T-cell (primary cell): ENCODE results near the gene HABP2. TPM values are rescaled to one million over a fixed set of nuclear protein-coding genes. Genes with fewer than 3 reads are reported as not detected.

Experiments
- ATAC-seq, 4 experiments: fragments of 200-7000 bp in 3 of 4; fragments of 150-1000 bp in 1 of 4; cut with Tn5 transposase; replicated peaks in 1 of 4; 1 replicate in 3 of 4; 2 replicates in 1 of 4; pipeline ENCODE4 v1.10.0; 2021; ENCODE audit warnings: moderate library complexity in 3 of 4, mild to moderate bottlenecking in 2 of 4, moderate number of reproducible peaks in 1 of 4
- CTCF ChIA-PET, 2 donors: fragments of 300-600 bp; sonication (Branson Sonifier 250); formaldehyde crosslinking; loops; one replicate each; lab custom pipeline; 2022; ENCODE audit warnings: antibody characterized with exemption in 2 of 2; lab: Charles Lee
- POLR2A ChIA-PET, 2 donors: fragments of 300-600 bp; sonication (Branson Sonifier 250); formaldehyde crosslinking; loops; one replicate each; lab custom pipeline; 2022; ENCODE audit warnings: antibody characterized with exemption in 2 of 2; lab: Charles Lee
- DNase-seq, 35 experiments: peaks; one replicate each; pipeline versions ENCODE4 v3.0.0 to v3.0.0-alpha.2; 2013 to 2023
- H3K27ac ChIP-seq: one replicate; pipeline ENCODE4 v1.5.1; 2013; ENCODE audit warnings: low read length
- H3K27me3 ChIP-seq, 2 experiments: replicated peaks in 1 of 2; 1 replicate in 1 of 2; 2 replicates in 1 of 2; pipeline versions ENCODE4 v1.6.1 to v1.7.0; 2013; ENCODE audit warnings: low read length in 1 of 2, mixed read lengths in 1 of 2; ENCODE audit not compliant: control insufficient read depth in 2 of 2, insufficient read depth in 2 of 2; ENCODE audit errors: extremely low read depth in 1 of 2
- H3K36me3 ChIP-seq, 2 donors: 1 replicate in 1 of 2; 2 replicates in 1 of 2; pipeline versions ENCODE4 v1.6.1 to v1.7.0; 2013; ENCODE audit warnings: low read length in 1 of 2; ENCODE audit not compliant: control insufficient read depth in 2 of 2, insufficient read depth in 1 of 2; ENCODE audit errors: extremely low read depth in 1 of 2
- H3K4me1 ChIP-seq, 2 experiments: 1 replicate in 1 of 2; 2 replicates in 1 of 2; pipeline versions ENCODE4 v1.6.1 to v1.7.0; 2013; ENCODE audit warnings: low read length in 2 of 2, mixed read lengths in 1 of 2; ENCODE audit not compliant: insufficient read depth in 2 of 2, control insufficient read depth in 1 of 2; ENCODE audit errors: extremely low read depth in 1 of 2
- H3K4me3 ChIP-seq, 2 donors: 1 replicate in 1 of 2; 2 replicates in 1 of 2; pipeline versions ENCODE4 v1.5.1 to v1.7.0; 2013; ENCODE audit warnings: mild to moderate bottlenecking in 2 of 2, low read length in 1 of 2, moderate library complexity in 1 of 2; ENCODE audit not compliant: control insufficient read depth in 1 of 2; ENCODE audit errors: extremely low read depth in 1 of 2
- H3K9me3 ChIP-seq: 2 replicates; pipeline ENCODE4 v1.7.0; 2013
- H3K27ac Mint-ChIP-seq, 2 donors: one replicate each; pipeline ENCODE4 v1.8.0; 2020 to 2021; ENCODE audit warnings: mild to moderate bottlenecking in 2 of 2, mixed read lengths in 2 of 2
- H3K27me3 Mint-ChIP-seq, 2 donors: one replicate each; pipeline ENCODE4 v1.8.0; 2021 to 2022; ENCODE audit warnings: mixed read lengths in 2 of 2
- H3K36me3 Mint-ChIP-seq: one replicate; pipeline ENCODE4 v1.8.0; 2021; ENCODE audit warnings: mixed read lengths
- H3K4me1 Mint-ChIP-seq, 3 donors: one replicate each; pipeline ENCODE4 v1.8.0; 2020 to 2022; ENCODE audit warnings: mixed read lengths in 3 of 3, mild to moderate bottlenecking in 1 of 3
- H3K4me3 Mint-ChIP-seq, 3 donors: one replicate each; pipeline ENCODE4 v1.8.0; 2020 to 2022; ENCODE audit warnings: mild to moderate bottlenecking in 3 of 3, mixed read lengths in 3 of 3, moderate library complexity in 3 of 3
- H3K9me3 Mint-ChIP-seq, 3 donors: one replicate each; pipeline ENCODE4 v1.8.0; 2020 to 2022; ENCODE audit warnings: mixed read lengths in 3 of 3
- WGBS: methylation state at CpG from one replicate; pipeline ENCODE4 v1.1.5; 2013; ENCODE audit warnings: missing lambda C conversion rate; ENCODE audit not compliant: insufficient coverage; 5-methylcytosine and 5-hydroxymethylcytosine counted together
- total RNA-seq, 35 experiments: library from RNA in 6 of 35; stranded (reverse) in 6 of 35; fragments of 120-200 nt in 1 of 35; gene quantifications; one replicate each; pipeline versions ENCODE4 v1.2.1 to v1.2.4 and lab custom pipeline; 2013 to 2026

Gene HABP2
- total RNA-seq, 5 donors from 2014 or later (not counting 1 experiment from before 2014, with no cell fraction given): 0.13 to 0.28 (median 0.20) TPM; not detected in 2

DNA sequence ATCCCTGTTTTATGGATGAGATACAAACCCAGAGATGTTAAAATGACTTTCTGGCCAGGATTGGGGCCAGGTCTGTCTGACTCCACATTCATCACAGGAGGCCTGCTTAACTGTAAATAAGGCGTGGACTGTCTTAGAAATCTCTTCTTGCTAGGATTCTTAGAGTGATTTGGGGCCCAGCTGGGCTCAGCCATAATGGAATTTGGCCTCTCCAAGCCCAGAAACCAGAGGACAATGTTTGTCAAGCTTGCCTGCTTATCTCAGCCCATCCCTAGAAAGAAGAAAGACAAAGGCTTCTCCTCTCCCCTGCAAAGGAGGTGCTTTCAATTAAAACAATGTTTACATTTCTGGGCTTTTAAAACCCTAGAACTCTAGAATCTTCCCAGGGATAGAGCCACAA, 2.9 kb downstream of the HABP2 start:
- Histone ChIP-seq H3K4me3 (no peak overlapping the region), H3K36me3 (no peaks in the 10 kb centered on the region), H3K4me1 (peaks cover 0 to 2% of the 10 kb centered on the region in 2 experiments), H3K27ac (no peak overlapping the region), H3K27me3 (peaks cover 0 to 24% of the 10 kb centered on the region in 2 experiments), H3K9me3 (no peaks in the 10 kb centered on the region)
- WGBS: 67% methylated on average over 1 of the region's 1 CpG
- no peak for ATAC-seq
- CTCF ChIA-PET: no interaction called here
- Mint-ChIP-seq H3K9me3 (no peaks in the 10 kb centered on the region), H3K4me1 (peaks cover 0 to 7% (median 4%) of the 10 kb centered on the region in 3 donors), H3K36me3 (no peaks in the 10 kb centered on the region), H3K27me3 (peaks cover 15 to 34% of the 10 kb centered on the region in 2 donors), H3K27ac (no peak overlapping the region), H3K4me3 (no peak overlapping the region)
- POLR2A ChIA-PET: no interaction called here
- DNase-seq: no peak

DNA sequence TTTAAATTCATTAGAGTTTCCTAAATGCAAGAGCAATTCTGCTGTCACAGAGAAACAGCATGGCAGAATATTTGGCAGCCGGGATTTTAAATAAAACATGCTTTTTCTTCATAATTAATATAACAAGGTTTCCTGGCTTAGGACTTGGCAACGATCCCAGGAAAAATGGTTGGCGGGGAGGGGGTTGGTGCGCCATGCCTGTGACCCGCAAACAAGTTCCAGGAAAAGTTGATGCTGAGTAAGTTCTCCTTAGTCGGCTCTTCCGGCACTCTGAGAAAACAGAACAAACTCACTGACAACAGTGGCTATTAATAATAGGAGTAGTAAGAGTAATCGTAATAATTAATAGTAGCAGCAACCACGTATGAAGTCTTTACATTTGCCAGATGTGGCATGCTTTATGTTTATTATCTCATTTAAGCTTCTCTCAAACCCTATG, 4.6 kb downstream of the HABP2 start:
- Histone ChIP-seq H3K27me3 (peaks cover 0 to 20% of the 10 kb centered on the region in 2 experiments), H3K4me1 (peaks cover 0 to 2% of the 10 kb centered on the region in 2 experiments), H3K36me3 (no peaks in the 10 kb centered on the region), H3K4me3 (no peak overlapping the region), H3K27ac (no peak overlapping the region), H3K9me3 (no peaks in the 10 kb centered on the region)
- DNase-seq (no peak), ATAC-seq (no peak)
- CTCF ChIA-PET: interaction anchor here in 1 of 2 donors (0.5 kb wide), 1 partner anchor 1380 kb away, joined by 3 read pairs; the partner anchor contains the start of gene TRUB1
- Mint-ChIP-seq H3K4me1 (peaks cover 0 to 7% (median 4%) of the 10 kb centered on the region in 3 donors), H3K4me3 (no peak overlapping the region), H3K9me3 (no peaks in the 10 kb centered on the region), H3K36me3 (no peaks in the 10 kb centered on the region), H3K27ac (no peak overlapping the region), H3K27me3 (peaks cover 15 to 32% of the 10 kb centered on the region in 2 donors)
- WGBS: 30% methylated on average over 2 of the region's 9 CpGs
- POLR2A ChIA-PET: no interaction called here

DNA sequence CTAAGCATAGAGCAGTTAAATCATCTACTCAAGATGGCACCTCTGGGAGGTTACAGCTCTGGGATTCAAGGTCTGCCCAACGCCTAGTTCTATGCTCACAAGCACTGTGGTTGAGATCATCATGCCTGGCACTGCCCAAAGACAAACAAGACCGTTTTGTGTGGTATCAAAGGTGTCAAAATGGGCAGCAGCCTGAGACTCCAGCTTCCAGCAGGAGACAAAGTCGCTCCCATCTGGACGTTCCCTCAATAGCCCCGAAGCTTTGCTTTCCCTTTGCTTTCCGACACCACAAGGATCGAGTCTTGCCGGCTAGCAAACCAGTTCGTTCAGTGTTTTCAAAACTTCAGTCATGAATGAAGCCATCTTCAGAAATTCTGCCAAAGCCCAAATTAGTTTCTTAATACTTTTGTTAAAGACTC, 5.1 kb downstream of the HABP2 start:
- Histone ChIP-seq H3K4me3 (peak overlapping the region in 1 of 2 donors; percentile 7), H3K9me3 (no peaks in the 10 kb centered on the region), H3K27me3 (peaks cover 0 to 20% of the 10 kb centered on the region in 2 experiments), H3K27ac (no peak overlapping the region), H3K4me1 (peaks cover 0 to 2% of the 10 kb centered on the region in 2 experiments), H3K36me3 (no peaks in the 10 kb centered on the region)
- H3K4me1 Mint-ChIP-seq: peaks cover 0 to 7% (median 4%) of the 10 kb centered on the region in 3 donors
- H3K4me3 Mint-ChIP-seq: no peak overlapping the region
- ChIA-PET CTCF (no interaction called here), POLR2A (no interaction called here)
- H3K9me3 Mint-ChIP-seq: no peaks in the 10 kb centered on the region
- H3K27me3 Mint-ChIP-seq: peaks cover 15 to 32% of the 10 kb centered on the region in 2 donors
- H3K36me3 Mint-ChIP-seq: no peaks in the 10 kb centered on the region
- DNase-seq (no peak), ATAC-seq (no peak)
- no peak overlapping the region for H3K27ac Mint-ChIP-seq
- 40% methylated on average over 8 of the region's 9 CpGs for WGBS

DNA sequence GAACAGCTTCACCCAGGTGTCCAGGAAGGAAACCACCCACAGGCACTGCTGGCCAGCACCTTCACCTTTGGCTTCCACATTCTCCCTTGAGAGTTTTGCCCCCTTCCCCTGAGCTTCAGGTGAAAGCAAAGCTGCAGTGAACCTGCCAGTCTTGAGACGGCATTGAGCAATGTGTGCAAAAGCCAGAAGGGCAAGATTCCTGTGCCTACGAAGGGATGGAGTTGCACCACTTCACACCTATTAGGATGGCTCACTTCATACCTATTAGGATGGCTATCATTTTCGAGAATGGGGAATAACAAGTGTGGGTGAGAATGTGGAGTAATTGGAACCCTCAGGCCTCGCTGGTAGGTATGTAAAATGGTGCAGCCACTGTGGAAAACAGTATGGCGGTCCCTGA, 7.2 kb downstream of the HABP2 start:
- peaks cover 0 to 8% of the 10 kb centered on the region in 2 experiments for H3K4me1 ChIP-seq
- Mint-ChIP-seq H3K27ac (no peak overlapping the region), H3K36me3 (no peaks in the 10 kb centered on the region), H3K9me3 (no peaks in the 10 kb centered on the region), H3K27me3 (peaks cover 11 to 22% of the 10 kb centered on the region in 2 donors), H3K4me1 (peaks cover 6 to 10% (median 10%) of the 10 kb centered on the region in 3 donors), H3K4me3 (no peak overlapping the region)
- ATAC-seq: no peak
- ChIA-PET POLR2A (no interaction called here), CTCF (no interaction called here)
- DNase-seq: no peak
- H3K4me3 ChIP-seq: no peak overlapping the region
- no CpG with 5 or more reads among the region's 5 CpGs for WGBS
- H3K36me3 ChIP-seq: no peaks in the 10 kb centered on the region
- no peak overlapping the region for H3K27ac ChIP-seq
- peaks cover 0 to 20% of the 10 kb centered on the region in 2 experiments for H3K27me3 ChIP-seq
- H3K9me3 ChIP-seq: no peaks in the 10 kb centered on the region

DNA sequence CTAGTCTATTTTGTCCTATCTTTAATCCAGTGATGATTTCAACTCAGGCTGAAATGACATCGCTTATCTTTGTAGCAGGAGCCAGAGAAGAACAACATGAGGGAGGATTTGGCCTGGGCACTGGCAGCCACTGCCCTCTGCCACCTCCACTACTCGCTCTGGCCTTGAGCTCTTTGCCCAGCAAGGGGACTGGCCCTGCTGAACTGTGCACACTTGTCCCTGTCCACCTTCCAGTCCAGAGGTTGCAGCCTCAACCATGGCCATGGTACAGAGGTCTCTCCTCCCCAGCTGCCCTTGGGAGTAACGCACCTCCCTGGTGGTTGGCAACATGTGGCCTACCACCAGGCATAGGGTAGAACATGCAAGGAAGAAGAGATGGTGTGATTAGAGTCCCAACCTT, 8.4 kb downstream of the HABP2 start:
- H3K27me3 Mint-ChIP-seq: peaks cover 11 to 22% of the 10 kb centered on the region in 2 donors

DNA sequence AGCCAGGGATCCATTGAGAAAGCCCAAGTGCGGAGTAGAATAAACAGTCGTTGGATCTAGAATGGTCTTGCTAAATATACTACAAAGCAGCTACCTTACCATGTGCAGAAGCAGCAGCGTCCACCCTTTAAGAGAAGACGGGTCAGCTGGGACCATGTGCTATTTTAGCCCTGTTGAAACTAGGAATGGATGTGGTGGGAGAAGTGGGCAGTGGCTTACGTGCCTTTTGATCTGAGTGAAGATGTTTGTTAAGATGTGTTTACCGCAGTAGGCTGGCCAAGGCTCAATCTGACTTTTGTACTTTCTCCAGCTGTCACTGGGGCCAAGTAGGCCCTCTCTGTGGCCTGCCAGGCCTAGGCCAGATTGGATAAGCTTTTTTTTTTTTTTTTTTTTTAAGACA, 9.2 kb downstream of the HABP2 start:
- Mint-ChIP-seq H3K4me1 (peaks cover 6 to 10% (median 10%) of the 10 kb centered on the region in 3 donors), H3K27ac (no peak overlapping the region), H3K36me3 (no peaks in the 10 kb centered on the region), H3K27me3 (peaks cover 8 to 18% of the 10 kb centered on the region in 2 donors), H3K4me3 (no peak overlapping the region), H3K9me3 (no peaks in the 10 kb centered on the region)
- ChIA-PET POLR2A (interaction anchor here in 1 of 2 donors (0.5 kb wide), 1 partner anchor 555 kb away, joined by 3 read pairs; no protein-coding TSS in a partner anchor), CTCF (interaction anchor here in 1 of 2 donors (0.6 to 1.0 kb wide), 4 partner anchors 21 to 170 kb away, joined by 3 to 10 read pairs (median 6); no protein-coding TSS in a partner anchor)
- H3K4me1 ChIP-seq: peaks cover 0 to 8% of the 10 kb centered on the region in 2 experiments
- H3K27me3 ChIP-seq: peaks cover 0 to 16% of the 10 kb centered on the region in 2 experiments
- WGBS: 100% methylated on average over 3 of the region's 6 CpGs
- no peak overlapping the region for H3K27ac ChIP-seq
- DNase-seq: no peak
- H3K36me3 ChIP-seq: no peaks in the 10 kb centered on the region
- no peak overlapping the region for H3K4me3 ChIP-seq
- H3K9me3 ChIP-seq: no peaks in the 10 kb centered on the region
- no peak for ATAC-seq

More for the DNA sequence above, 8.4 kb downstream of the HABP2 start:
- Mint-ChIP-seq H3K27ac (no peak overlapping the region), H3K9me3 (no peaks in the 10 kb centered on the region), H3K4me3 (no peak overlapping the region), H3K4me1 (peaks cover 6 to 10% (median 10%) of the 10 kb centered on the region in 3 donors), H3K36me3 (no peaks in the 10 kb centered on the region)
- Histone ChIP-seq H3K27me3 (peaks cover 0 to 19% of the 10 kb centered on the region in 2 experiments), H3K36me3 (no peaks in the 10 kb centered on the region), H3K9me3 (no peaks in the 10 kb centered on the region), H3K4me3 (no peak overlapping the region), H3K27ac (no peak overlapping the region), H3K4me1 (peaks cover 0 to 8% of the 10 kb centered on the region in 2 experiments)
- ATAC-seq (no peak), DNase-seq (no peak)
- 100% methylated on average over 2 of the region's 3 CpGs for WGBS
- CTCF ChIA-PET: interaction anchor here in 1 of 2 donors (1.0 kb wide), 1 partner anchor 20 kb away, joined by 7 read pairs; no protein-coding TSS in a partner anchor
- POLR2A ChIA-PET: no interaction called here
